HG03575 (cell line): ENCODE results near the gene KRT2.

Source experiments
- ATAC-seq: cut with Tn5 transposase; IDR thresholded peaks from one replicate; pipeline ENCODE4 v1.9.1; 2021; ENCODE audit not compliant: unreplicated experiment, insufficient number of reproducible peaks, low FRiP score; ENCODE audit errors: extremely low read depth

The KRT2 gene

DNA sequence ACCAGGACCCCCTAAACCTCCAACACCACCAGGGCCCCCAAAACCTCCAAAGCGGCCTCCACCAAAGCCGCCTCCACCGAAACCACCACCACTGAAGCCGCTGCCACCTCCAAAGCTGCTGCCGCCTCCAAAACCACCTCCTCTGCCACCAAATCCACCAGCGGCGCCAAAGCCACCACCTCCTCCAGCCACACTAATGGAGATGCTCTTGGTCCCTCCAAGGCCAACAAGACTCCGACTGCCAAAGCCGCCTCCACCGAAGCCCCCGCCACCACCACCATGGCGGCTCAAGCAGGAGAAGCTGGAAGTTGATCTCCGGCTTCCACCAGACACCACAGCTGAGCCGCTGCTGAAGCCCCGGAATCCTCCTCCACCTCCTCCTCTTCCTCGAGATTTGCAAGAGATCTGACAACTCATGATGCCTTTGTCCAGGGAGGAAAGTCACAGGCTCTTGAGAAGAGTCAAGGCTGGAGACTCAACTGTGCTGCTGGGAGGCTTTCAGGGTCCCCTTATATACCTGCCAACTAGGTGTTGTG is at the start of gene KRT2:
KRT2 (minus strand) TSS at position 486 of the 536 bp plus-strand sequence; CDS start at position 417, 69 bp downstream.
- ATAC-seq, result no peak

DNA sequence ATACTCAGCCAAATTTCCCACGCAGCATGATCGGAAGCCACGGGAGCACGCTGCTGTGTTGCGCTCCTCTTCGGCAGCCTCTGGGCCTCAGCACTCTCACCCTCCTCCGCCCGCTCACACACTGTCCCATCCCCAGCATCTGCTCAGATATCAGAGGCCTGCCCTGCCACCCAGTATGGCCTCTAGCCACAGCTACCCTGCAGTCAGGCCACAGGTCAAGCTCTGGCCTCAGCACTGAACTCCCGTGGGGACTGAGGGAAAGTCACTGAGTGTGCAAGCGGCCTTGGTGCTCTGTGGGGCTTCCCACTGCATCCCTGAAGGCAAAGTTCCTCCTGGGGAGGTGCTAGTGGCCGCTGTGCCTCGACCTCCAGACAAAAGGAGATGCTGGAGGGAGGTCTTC is 49.3 kb upstream of the KRT2 start:
- no peak for ATAC-seq

DNA sequence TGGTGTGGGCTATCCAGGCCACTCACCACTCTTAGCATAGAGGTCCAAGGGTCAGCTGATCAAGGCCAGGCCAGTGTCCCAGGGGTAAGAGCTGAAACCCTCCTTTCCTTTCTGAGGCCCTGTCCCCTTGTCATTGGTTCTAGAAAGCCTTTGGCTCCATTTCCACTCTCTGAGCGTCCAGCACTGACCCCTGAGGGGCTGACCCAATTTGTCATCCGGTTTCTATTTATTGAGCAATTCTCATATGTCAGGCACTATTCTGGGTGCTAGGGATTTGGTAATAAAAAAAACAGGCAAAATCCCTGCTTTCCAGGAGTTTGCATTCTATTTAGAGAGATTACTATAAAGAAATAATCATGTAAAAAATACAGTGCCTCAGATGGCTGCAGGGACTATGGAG is 47.9 kb upstream of the KRT2 start:
- no peak for ATAC-seq

DNA sequence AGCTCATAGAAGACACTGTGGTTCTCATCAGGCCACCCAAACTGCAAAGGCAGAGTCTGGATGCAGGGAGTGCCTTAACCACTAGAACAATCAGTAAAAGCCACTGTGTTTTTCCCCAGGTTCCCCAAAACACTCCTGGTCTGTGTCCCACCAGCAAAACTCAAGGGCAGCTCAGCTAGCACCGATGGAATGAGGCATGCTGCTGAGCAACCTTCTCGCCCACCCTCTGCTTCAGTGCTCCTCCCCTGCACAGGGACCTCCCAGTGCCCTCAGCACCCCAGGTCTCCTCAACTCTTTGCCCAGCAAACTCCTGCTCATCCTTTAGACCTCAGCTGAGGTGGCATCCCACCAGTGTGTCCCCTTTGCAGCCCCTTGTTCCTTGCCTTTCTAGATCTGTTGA is 47.4 kb upstream of the KRT2 start:
- no peak for ATAC-seq

DNA sequence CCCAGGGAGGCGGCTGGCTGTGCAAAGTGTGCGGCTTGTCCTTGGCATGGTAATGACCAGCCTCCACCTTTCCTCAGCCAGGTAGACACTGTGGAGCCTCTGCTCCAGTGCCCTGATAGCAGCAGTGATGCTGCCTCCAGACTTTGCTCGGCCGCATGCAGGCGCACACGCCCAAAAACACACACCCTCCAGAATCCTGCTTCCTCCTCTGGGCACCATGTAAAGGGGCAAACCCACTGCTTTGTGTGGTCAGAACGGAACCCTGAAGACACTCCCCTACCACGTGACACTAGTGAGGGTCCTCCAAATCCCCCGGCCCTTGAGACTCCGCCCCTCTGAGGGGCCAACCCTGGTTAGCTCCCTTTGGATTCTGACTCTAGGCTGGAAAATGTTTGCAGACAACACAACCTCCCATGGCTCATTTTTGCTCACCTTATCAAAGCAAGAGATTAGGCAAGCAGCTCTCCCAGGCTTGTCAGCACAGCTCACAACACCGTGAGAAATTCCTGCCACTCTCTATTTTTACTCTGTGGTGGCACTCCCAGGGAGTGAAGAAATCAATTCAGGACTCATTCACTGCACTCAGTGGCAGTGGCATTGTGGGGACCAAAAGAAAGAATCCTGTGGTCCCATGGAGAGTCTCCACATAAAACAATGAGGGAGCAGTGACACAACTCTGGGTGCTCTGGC is 46.8 kb upstream of the KRT2 start:
- no peak for ATAC-seq

DNA sequence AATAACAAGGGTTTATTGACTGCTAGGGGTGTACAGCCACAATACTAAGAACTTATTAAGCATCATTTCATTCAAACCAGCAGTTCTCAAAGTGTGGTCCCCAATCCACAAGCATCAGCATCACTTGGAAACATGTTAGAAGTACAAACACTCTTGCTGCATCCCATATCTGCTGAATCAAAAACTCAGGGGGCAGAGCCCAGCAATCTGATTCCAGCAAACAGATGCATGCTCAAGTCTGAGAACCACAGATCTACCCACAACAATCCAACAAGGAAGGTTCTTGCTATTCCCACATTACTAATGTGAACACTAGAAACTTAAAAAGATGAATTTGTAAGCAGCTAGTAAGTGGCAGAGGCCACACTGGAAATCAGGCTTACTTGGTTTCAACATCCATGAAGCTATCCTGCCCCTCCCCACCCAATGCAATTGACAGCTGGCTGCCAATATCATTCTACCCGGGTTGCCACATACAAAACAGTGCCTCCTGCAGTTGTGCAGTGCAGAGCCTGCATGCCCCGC is 45.1 kb upstream of the KRT2 start:
- no peak for ATAC-seq

DNA sequence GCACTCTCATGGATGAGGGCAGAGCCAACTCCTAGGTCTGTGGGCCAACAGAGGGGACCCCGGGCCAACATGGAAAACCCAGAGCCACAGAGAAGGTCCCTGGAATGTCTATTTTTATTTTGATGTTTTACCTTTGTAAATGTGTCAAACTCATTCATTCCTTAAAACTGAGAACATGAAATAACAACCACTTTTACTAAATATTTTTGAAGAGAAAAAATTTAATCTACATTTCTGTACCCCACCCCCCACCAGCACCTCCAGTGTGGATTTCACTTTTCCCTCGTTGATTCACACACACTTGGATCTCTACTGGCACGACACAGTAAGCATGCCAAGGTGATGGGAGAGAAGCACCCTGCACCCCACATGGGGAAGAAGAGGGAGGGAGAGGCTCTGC is 44.6 kb upstream of the KRT2 start:
- ATAC-seq, result no peak

DNA sequence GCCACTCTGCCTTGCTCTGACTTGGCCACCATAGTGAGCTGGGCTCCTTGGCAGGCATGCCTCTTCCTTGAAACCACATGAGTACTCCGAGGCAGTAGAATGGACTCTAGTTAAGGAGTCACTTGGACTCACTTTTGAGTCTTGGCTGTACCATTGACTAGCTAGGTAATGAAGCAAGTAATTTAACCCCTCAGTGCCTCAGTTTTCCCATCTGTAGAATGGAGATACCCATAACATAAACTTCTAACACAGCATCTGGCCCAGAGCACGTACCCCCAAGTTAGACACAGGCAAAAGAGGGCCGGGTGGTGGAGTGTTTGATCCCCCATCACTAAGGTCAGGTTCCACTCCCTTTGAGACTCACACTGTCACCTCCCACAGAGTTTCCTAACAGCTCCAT is 43.0 kb upstream of the KRT2 start:
- no peak for ATAC-seq

DNA sequence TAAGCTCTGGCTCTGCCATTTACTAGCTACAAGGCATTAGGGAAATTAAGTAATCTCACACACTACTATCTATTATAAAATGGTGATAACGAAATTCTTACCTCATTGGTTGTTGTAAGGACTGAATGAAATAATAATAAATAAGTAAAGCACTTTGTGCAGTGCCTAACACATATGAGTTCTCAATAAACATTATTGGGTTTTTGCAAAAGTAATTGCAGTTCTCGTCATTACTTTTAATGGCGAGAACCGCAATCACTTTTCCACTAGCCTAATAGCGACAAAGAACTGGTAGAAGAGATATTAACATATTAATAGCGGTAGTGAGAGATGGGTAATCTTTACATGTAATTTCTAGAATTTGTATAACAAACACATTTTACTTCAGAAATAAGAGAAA is 42.1 kb upstream of the KRT2 start:
- no peak for ATAC-seq

DNA sequence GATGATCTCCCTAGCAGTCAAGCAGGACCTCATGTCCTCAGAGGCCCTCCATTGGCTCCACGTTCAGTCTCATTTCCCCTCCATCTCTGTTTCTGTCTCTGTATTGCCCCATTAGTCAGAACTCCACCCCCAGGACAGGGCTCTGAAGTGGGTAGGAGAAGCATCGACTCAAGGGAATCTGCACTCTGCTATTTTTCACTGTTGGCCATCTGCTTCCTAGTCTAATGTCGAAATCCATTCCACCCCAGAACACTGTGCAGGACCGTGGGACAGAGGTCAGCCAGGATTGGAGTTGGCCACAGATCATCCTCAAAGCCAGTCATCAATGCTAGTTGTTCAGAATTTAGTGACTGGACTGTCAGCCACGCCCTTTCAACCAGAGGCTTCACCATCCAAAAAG is 41.2 kb upstream of the KRT2 start:
- ATAC-seq, result no peak

DNA sequence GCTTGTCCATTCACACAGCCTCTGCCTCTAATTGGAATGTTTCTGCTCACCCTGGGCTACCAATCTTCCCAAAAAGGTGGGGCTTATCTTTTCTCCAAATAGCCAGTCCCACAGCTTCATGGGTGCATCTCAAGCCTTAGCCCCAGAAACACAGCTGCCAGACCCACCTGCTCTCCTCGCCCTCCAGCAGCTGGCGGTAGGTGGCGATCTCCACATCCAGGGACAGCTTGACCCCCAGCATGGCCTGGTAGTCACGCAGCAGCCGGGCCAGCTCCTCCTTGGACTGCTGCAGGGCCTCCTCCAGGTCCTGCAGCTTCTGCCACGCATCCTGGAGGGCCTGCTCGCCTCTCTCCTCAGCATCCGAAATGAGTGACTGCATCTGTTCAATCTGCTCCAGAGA is 40.2 kb upstream of the KRT2 start:
- ATAC-seq, result no peak

DNA sequence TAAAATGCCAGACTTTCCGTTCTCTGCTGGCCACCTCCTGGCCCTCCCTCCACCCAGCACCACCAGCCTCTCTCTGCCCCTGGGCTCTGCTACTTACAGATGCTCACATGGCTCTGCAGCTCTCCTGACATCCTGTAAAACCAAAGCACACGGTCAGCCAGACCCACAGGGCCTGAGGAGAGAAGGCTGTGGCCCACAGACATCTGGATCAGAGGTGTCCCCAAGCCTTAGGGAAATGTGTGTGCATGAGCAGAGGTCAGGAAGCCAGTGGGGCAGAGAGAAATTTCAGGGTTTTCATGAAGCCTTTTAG is 39.8 kb upstream of the KRT2 start:
- ATAC-seq, result no peak

DNA sequence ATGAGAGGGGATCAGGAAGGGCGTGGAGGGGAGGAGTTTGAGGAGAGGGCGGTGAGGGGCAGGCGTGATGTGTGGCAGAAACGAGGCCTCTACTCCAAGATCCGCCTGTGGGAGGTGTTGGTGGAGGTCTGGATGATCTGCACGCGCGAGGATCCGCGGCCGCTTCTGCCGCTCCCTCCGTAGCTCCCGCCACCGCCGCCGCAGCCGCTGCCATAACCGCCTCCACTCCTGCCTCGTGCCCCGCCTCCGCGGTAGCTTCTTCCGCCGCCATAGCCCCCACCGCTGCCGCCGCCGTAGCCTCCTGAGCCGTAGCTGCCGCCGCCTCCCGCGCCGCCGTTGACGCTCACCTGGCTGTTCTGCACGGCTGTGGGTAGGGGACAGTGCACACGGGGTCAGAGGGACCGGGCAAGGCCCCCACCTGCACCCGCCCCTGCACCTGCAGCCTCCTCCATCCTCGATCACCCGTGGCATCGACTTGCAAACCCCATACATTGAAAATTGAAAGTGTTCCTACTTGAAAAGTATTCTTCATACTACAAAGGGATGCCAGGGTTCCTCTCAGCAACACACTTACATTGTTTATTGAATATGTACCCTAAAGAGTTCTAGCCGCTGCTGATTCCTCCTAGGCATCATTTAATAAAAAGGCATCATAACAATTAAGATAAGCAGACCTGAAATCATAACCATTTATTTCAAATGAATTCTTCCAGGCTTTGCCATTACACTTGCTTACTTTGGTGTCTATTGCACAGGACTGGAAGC is 39.2 kb upstream of the KRT2 start:
- ATAC-seq, result no peak

DNA sequence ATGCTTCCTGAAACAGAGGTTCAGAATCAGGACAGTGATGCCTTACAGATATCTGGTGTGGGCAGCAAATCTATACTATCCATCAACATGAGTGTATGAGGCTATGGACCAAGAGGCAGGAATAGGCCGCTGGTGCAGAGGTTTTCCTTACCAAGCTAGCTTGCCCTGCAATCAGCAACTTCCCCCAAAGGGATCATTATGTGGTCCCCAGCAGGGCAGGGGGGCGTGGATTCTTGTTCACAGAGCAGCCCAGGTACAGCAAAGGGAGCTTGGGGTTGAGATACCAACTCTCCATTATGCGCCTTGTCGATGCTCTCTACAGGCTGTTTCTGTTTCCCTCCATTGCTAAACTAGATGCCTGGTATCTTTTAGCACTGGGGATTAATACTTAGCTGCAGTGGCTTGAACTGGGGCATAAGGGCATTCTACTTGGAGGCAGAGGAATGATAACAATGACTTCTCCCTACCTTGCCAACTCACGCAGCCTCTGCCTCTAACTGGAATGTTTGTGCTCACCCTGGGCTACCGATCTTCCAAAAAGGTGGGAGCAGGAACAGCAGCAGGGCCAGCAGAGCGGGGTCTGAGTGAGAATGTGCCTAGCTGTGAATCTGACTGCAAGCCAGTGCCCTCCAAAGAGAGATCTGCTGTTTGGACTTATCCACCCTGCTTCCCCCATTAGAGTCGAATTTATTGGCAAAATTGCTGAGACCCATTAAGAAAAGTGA is 38.5 kb upstream of the KRT2 start:
- no peak for ATAC-seq

DNA sequence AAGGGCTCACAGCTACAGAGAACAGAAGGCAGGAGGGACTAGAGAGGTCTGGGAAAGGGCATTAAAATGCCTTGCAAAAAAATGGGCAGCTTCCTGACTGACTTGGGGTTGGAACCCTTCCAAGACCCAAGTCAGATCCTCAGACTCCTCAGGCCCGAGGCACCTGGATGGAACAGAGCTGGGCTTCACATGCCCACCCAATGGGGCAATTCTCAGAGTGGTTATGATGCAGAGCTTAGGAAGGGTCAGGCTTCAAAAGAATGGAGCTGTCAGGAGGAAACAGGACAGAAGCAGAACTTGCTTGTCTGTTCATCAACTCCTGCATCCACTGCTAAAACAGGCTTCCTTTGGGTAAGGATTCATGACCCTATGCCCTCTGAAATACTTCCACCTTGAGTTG is 37.9 kb upstream of the KRT2 start:
- no peak for ATAC-seq

DNA sequence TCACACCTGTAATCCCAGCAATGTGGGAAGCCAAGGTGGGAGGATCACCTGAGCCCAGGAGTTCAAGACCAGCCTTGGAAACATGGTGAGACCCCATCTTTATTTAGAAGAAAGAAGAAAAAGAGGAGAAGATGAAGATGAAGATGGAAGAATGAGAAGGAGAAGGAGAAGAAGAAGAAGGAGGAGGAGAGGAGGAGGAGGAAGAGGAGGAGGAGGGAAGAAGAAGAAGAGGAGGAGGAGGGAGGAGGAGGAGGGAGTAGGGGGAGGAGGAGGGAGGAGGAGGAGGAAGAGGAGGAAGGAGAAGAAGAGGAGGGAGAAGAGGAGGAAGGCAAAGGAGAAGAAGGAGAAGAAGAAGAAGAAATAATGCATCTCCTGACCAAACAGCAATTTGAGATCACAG is 37.2 kb upstream of the KRT2 start:
- ATAC-seq, result no peak

DNA sequence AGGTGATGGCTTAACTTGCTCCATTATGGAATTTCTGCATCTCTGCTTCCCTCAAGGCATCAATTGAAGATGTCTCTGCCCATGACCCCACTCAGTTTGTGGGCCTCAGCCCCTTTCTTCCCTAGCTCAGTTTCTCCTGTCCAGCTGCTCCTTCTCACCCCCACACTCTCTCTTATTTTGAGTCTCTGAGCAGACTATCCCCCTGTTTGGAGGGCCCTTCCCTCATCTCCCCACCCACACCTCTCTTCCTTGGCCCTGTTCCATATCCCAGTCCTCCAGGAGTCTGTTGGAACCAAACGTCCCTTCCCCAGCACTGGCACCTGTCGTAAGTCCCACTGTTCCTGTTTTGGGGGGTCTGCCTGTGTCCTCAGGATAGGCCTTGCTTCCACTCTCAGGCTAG is 36.5 kb upstream of the KRT2 start:
- ATAC-seq, result no peak

DNA sequence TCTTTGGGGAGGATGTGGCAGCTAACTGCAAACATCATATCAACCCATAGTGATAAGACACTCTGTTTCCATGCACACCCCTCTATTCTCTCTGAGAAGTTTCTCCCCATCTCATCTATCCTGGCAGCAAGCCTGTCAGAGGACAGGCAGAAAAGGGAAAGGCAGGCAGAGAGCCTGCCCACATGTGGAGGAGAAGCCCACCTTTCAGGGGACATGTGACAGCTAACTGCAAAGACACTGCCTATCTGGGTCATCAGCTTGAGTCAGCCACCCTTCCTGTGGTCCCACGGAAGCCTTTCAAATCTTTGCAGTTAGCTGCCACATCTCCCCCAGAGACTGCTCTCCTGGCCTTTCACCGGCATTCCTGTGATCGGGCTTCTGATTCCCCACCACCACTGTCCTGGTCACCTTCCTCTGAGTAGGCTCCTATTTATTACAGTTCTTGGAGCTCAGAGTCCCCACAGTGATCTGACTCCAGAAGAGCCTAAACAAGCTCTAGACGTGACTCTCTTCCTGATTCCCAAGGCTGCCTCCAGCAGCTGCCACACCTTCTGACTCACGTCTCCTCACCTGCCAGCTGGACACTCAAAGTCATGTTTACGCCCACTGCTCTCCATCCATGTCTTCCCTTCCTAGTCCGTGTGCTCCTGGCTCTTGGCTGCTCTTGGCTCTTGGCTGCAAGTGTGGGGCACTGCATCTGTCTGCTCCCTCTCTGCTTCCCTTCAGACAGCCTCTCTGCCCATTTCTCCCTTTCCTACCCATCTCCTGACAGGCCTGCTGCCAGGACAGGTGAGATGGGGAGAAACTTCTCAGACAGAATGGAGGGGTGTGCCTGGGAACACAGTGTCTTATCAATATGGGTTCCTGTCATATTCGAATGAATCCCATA is 35.7 kb upstream of the KRT2 start:
- ATAC-seq, result no peak
